ENCODE results near the gene JUND. TPM values are rescaled to one million over a fixed set of nuclear protein-coding genes. Genes with fewer than 3 reads are reported as not detected.

JUND gene
- polyA plus RNA-seq, 1 experiment = 48.6 TPM

DNA sequence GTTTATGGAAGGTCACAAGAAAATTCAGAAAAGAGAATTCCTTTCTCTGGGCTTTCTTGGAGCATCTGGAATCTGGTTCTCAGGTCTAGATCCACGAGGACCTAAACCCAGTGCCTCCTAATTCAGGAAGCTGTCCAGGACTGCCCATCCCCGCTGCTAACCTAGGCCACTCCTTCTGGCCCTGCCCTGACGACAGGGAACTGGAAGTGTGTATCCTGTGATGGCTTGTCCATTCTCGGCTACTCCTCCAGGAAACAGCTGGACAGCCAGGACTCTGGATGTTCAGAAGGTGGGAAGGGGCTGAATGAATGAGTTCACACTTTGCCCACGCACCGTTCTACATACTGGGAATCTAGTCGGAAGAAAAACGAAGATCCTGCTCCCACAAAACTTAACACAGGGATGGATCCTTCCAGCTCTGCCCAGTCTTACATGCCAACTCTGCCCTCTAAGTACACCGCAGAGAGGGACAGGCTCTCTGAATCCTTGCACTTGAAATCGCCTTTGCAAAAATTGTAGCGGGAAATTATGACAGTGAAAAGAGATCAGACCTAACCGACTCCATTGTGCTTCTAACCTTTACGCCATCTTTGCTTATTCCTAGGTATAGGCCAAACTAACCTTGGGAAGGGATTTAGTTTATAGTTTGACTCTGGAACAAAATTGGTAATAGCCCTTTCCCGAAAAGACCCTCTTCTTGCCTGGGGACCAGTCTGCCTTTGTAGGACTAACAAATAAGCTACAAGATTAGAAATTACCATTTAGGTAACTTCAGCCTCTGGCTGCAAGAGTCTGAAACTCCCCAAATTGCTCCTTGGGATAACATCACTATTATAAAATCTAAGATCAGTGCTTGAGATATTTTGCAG is 39.7 kb upstream of the JUND start:
- POLR2A ChIA-PET = interaction anchor here (1.1 to 3.3 kb wide), 5 partner anchors 10 to 41 kb away, joined by 3 to 92 read pairs (median 14); partner anchors contain the start of gene JUND
- Histone ChIP-seq H3K27ac (ENCODE audit: low read depth, low read length) (no peak overlapping the region), H3K4me3 (ENCODE audit: low read depth, low read length) (no peak overlapping the region), H3K27me3 (ENCODE audit: control insufficient read depth, insufficient read depth, low read length) (no peaks in the 10 kb centered on the region), H3K9me3 (ENCODE audit: control insufficient read depth, insufficient read depth, low read length) (no peaks in the 10 kb centered on the region)
- TF ChIP-seq, protein P1, sequence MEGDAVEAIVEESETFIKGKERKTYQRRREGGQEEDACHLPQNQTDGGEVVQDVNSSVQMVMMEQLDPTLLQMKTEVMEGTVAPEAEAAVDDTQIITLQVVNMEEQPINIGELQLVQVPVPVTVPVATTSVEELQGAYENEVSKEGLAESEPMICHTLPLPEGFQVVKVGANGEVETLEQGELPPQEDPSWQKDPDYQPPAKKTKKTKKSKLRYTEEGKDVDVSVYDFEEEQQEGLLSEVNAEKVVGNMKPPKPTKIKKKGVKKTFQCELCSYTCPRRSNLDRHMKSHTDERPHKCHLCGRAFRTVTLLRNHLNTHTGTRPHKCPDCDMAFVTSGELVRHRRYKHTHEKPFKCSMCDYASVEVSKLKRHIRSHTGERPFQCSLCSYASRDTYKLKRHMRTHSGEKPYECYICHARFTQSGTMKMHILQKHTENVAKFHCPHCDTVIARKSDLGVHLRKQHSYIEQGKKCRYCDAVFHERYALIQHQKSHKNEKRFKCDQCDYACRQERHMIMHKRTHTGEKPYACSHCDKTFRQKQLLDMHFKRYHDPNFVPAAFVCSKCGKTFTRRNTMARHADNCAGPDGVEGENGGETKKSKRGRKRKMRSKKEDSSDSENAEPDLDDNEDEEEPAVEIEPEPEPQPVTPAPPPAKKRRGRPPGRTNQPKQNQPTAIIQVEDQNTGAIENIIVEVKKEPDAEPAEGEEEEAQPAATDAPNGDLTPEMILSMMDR (IDR thresholded peaks at IDR 0.05; ENCODE audit: low read depth, low read length) = no peak
- CTCF ChIA-PET = interaction anchor here (1.4 to 3.7 kb wide), 4 partner anchors 12 to 208 kb away, joined by 3 to 58 read pairs (median 5); partner anchors contain the start of gene JUND
- no peak for DNase-seq (ENCODE audit: low read depth, low spot score)

GRCh38 chr19:18319591-18320135 is 38.2 kb upstream of the JUND start:
- CTCF ChIA-PET = interaction anchor here (0.8 to 3.7 kb wide), 3 partner anchors 10 to 40 kb away, joined by 3 to 58 read pairs (median 5); partner anchors contain the start of gene JUND
- TF ChIP-seq, protein P1 (IDR thresholded peaks at IDR 0.05; ENCODE audit: low read depth, low read length) = no peak
- POLR2A ChIA-PET = no interaction called here
- Histone ChIP-seq H3K27ac (ENCODE audit: low read depth, low read length) (no peak overlapping the region), H3K4me3 (ENCODE audit: low read depth, low read length) (no peak overlapping the region), H3K27me3 (ENCODE audit: control insufficient read depth, insufficient read depth, low read length) (no peaks in the 10 kb centered on the region), H3K9me3 (ENCODE audit: control insufficient read depth, insufficient read depth, low read length) (no peaks in the 10 kb centered on the region)
- no peak for DNase-seq (ENCODE audit: low read depth, low spot score)

DNA sequence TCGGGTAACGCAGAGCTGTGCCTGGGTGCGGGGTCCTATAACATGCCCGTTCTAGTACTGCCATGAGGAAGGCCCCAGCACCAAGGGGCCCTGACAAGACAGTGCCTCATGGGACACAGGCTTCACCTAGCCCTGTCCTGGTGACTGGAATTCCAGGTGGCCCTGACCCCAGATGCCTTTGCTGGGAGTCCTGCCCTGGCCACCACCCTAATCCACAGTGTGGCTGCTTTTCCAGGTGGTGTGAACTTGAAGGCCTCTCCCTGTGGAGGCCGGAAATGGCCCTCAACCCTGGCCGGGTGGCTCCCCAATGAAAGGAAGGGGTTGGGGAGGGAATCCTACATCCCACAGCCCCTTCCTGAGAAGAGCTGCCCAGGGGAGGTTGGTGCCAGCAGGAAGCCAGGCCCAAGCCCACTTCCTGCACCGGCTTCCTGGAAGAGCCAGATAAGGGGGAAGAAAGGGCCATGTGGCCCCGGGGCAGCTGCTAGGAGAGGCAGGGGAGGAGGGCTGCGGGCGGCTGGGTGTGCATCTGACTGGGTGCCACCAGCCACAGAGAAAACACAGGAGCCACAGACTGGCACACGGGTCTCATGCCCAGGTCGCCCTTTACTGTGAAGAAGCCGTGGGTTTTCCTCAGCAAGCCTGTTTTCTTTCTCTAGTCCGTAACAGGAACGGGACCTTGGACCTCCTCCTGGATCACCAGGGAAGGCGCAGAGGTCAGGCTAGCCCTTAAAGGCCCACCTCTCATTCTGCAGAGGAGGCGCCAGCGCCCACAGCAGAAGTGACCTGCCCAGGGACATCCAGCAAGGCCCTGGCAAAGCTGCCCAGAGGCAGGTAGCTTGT is 36.8 kb upstream of the JUND start:
- H3K9me3 ChIP-seq (ENCODE audit: control insufficient read depth, insufficient read depth, low read length) = no peaks in the 10 kb centered on the region
- POLR2A ChIA-PET = no interaction called here
- TF ChIP-seq, protein P1 (IDR thresholded peaks at IDR 0.05; ENCODE audit: low read depth, low read length) = no peak

DNA sequence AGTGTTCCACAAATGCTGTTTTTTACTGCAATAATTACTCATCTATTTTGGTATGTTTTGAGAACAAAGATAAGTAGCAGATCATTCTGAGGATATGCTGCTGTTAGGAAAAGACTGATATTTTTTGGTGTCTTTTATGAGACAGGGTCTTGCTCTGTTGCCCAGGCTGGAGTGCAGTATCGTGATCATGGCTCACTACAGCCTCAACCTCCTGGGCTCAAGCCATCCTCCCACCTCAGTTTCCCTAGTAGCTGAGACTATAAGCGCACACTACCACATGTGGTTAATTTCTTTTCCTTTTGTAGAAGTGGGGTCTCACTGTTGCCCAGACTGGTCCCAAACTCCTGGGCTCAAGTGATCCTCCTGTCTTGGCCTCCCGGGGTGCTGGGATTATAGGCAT is 32.0 kb upstream of the JUND start:
- Histone ChIP-seq H3K9me3 (ENCODE audit: control insufficient read depth, insufficient read depth, low read length) (no peaks in the 10 kb centered on the region), H3K27me3 (ENCODE audit: control insufficient read depth, insufficient read depth, low read length) (no peaks in the 10 kb centered on the region), H3K4me3 (ENCODE audit: low read depth, low read length) (no peak overlapping the region), H3K27ac (ENCODE audit: low read depth, low read length) (no peak overlapping the region)
- ChIA-PET POLR2A (interaction anchor here (1.1 kb wide), 1 partner anchor 21 kb away, joined by 3 read pairs; no protein-coding TSS in a partner anchor), CTCF (interaction anchor here (2.3 kb wide), 1 partner anchor 15 kb away, joined by 7 read pairs; no protein-coding TSS in a partner anchor)
- TF ChIP-seq, protein P1 (IDR thresholded peaks at IDR 0.05; ENCODE audit: low read depth, low read length) = no peak
- no peak for DNase-seq (ENCODE audit: low read depth, low spot score)

More for the DNA sequence above, 36.8 kb upstream of the JUND start:
- H3K27ac ChIP-seq (ENCODE audit: low read depth, low read length) = no peak overlapping the region
- no peak overlapping the region for H3K4me3 ChIP-seq (ENCODE audit: low read depth, low read length)
- CTCF ChIA-PET = interaction anchor here (0.9 to 2.6 kb wide), 2 partner anchors 10 to 39 kb away, joined by 3 to 23 read pairs; no protein-coding TSS in a partner anchor
- DNase-seq (ENCODE audit: low read depth, low spot score) = no peak
- no peaks in the 10 kb centered on the region for H3K27me3 ChIP-seq (ENCODE audit: control insufficient read depth, insufficient read depth, low read length)

Data from AG04450 (cell line).